Stimulated activated naive CD8-positive, alpha-beta T cell treated with anti-CD3 and anti-CD28 coated beads, Interleukin-15, amount 100 ng/mL, for 72 hours (primary cell): ENCODE measurements around the gene ACCSL.

Experiments used
- ATAC-seq: fragments of 150-1000 bp; cut with Tn5 transposase; 2 replicates; pipeline ENCODE4 v1.10.0; 2021; ENCODE audit warnings: mild to moderate bottlenecking, moderate library complexity
- DNase-seq, 2 donors: peaks; one replicate each; pipeline ENCODE4 v3.0.0; 2021 to 2022
- H3K27ac Mint-ChIP-seq, 2 donors: one replicate each; pipeline ENCODE4 v1.8.0; 2022; ENCODE audit warnings: mild to moderate bottlenecking in 2 of 2, mixed read lengths in 2 of 2, moderate library complexity in 2 of 2
- H3K27me3 Mint-ChIP-seq: one replicate; pipeline ENCODE4 v1.8.0; 2022; ENCODE audit warnings: mixed read lengths
- H3K4me1 Mint-ChIP-seq: one replicate; pipeline ENCODE4 v1.8.0; 2022; ENCODE audit warnings: mild to moderate bottlenecking, mixed read lengths
- H3K4me3 Mint-ChIP-seq, 2 donors: one replicate each; pipeline ENCODE4 v1.8.0; 2022; ENCODE audit warnings: mild to moderate bottlenecking in 2 of 2, mixed read lengths in 2 of 2, moderate library complexity in 1 of 2
- H3K9me3 Mint-ChIP-seq, 2 donors: one replicate each; pipeline ENCODE4 v1.8.0; 2022; ENCODE audit warnings: mixed read lengths in 2 of 2

The ACCSL gene

GRCh38 chr11:44047931-44048431 is at the start of gene ACCSL:
Gene ACCSL, plus strand, starts transcription at chr11:44047981. Its CDS starts 56 bp downstream, at chr11:44048037.
- Mint-ChIP-seq H3K4me1 (no peaks in the 10 kb centered on the region), H3K27me3 (peaks cover 8% of the 10 kb centered on the region), H3K27ac (peak within 1 kb of the TSS in 1 of 2 donors; percentile 37)

GRCh38 chr11:43998308-43998707 is 49.5 kb upstream of the ACCSL start:
- no peak overlapping the region for H3K27ac Mint-ChIP-seq
- ATAC-seq (no peak), DNase-seq (no peak)
- no peak overlapping the region for H3K4me3 Mint-ChIP-seq
- H3K9me3 Mint-ChIP-seq, result no peaks in the 10 kb centered on the region
- H3K27me3 Mint-ChIP-seq, result peaks cover 8% of the 10 kb centered on the region
- no peaks in the 10 kb centered on the region for H3K4me1 Mint-ChIP-seq

More at GRCh38 chr11:44047931-44048431, at the start of gene ACCSL:
- DNase-seq, result no peak
- no peaks in the 10 kb centered on the region for H3K9me3 Mint-ChIP-seq
- ATAC-seq, result no peak
- no peak within 1 kb of the TSS for H3K4me3 Mint-ChIP-seq

GRCh38 chr11:44000731-44001130 is 47.0 kb upstream of the ACCSL start:
- no peak for DNase-seq
- H3K9me3 Mint-ChIP-seq, result no peaks in the 10 kb centered on the region

GRCh38 chr11:44002191-44003093 is 45.3 kb upstream of the ACCSL start:
- H3K4me1 Mint-ChIP-seq, result no peaks in the 10 kb centered on the region
- H3K27ac Mint-ChIP-seq, result no peak overlapping the region
- peaks cover 24% of the 10 kb centered on the region for H3K27me3 Mint-ChIP-seq
- H3K9me3 Mint-ChIP-seq, result no peaks in the 10 kb centered on the region
- no peak overlapping the region for H3K4me3 Mint-ChIP-seq
- DNase-seq (no peak), ATAC-seq (no peak)

More at GRCh38 chr11:44000731-44001130, 47.0 kb upstream of the ACCSL start:
- ATAC-seq, result no peak
- no peak overlapping the region for H3K4me3 Mint-ChIP-seq
- no peaks in the 10 kb centered on the region for H3K4me1 Mint-ChIP-seq
- H3K27ac Mint-ChIP-seq, result no peak overlapping the region
- peaks cover 24% of the 10 kb centered on the region for H3K27me3 Mint-ChIP-seq

GRCh38 chr11:44003736-44004451 is 43.9 kb upstream of the ACCSL start:
- Mint-ChIP-seq H3K4me1 (no peaks in the 10 kb centered on the region), H3K4me3 (no peak overlapping the region), H3K27me3 (peaks cover 24% of the 10 kb centered on the region), H3K27ac (no peak overlapping the region), H3K9me3 (no peaks in the 10 kb centered on the region)
- DNase-seq, result no peak
- no peak for ATAC-seq

- Mint-ChIP-seq H3K4me3 (no peak overlapping the region), H3K4me1 (no peaks in the 10 kb centered on the region), H3K27me3 (peaks cover 24% of the 10 kb centered on the region), H3K9me3 (no peaks in the 10 kb centered on the region), H3K27ac (no peak overlapping the region)
- no peak for ATAC-seq
- no peak for DNase-seq
These were observed 43.2 kb upstream of the ACCSL start for GRCh38 chr11:44004452-44005062.

- no peak overlapping the region for H3K4me3 Mint-ChIP-seq
- ATAC-seq (no peak), DNase-seq (no peak)
- no peak overlapping the region for H3K27ac Mint-ChIP-seq
- peaks cover 26% of the 10 kb centered on the region for H3K27me3 Mint-ChIP-seq
- no peaks in the 10 kb centered on the region for H3K9me3 Mint-ChIP-seq
- H3K4me1 Mint-ChIP-seq, result no peaks in the 10 kb centered on the region
These were observed 42.6 kb upstream of the ACCSL start for GRCh38 chr11:44005063-44005701.

- Mint-ChIP-seq H3K27ac (no peak overlapping the region), H3K9me3 (no peaks in the 10 kb centered on the region), H3K4me3 (no peak overlapping the region), H3K4me1 (no peaks in the 10 kb centered on the region), H3K27me3 (peaks cover 33% of the 10 kb centered on the region)
- no peak for ATAC-seq
- DNase-seq, result no peak
These were observed 41.8 kb upstream of the ACCSL start for GRCh38 chr11:44005956-44006355.

GRCh38 chr11:44006917-44007361 is 40.8 kb upstream of the ACCSL start:
- no peak for DNase-seq
- H3K27ac Mint-ChIP-seq, result no peak overlapping the region
- ATAC-seq, result no peak
- no peaks in the 10 kb centered on the region for H3K9me3 Mint-ChIP-seq
- H3K4me1 Mint-ChIP-seq, result no peaks in the 10 kb centered on the region
- H3K27me3 Mint-ChIP-seq, result peaks cover 30% of the 10 kb centered on the region
- no peak overlapping the region for H3K4me3 Mint-ChIP-seq

- H3K4me1 Mint-ChIP-seq, result no peaks in the 10 kb centered on the region
- ATAC-seq, result no peak
- no peaks in the 10 kb centered on the region for H3K9me3 Mint-ChIP-seq
- no peak for DNase-seq
- H3K4me3 Mint-ChIP-seq, result no peak overlapping the region
- H3K27ac Mint-ChIP-seq, result peak overlapping the region in 1 of 2 donors; percentile 14
- H3K27me3 Mint-ChIP-seq, result peaks cover 30% of the 10 kb centered on the region
These were observed 40.2 kb upstream of the ACCSL start for GRCh38 chr11:44007481-44008087.

- DNase-seq, result no peak
- H3K4me3 Mint-ChIP-seq, result no peak overlapping the region
- H3K27ac Mint-ChIP-seq, result no peak overlapping the region
- ATAC-seq, result no peak
- peaks cover 30% of the 10 kb centered on the region for H3K27me3 Mint-ChIP-seq
- no peaks in the 10 kb centered on the region for H3K9me3 Mint-ChIP-seq
- no peaks in the 10 kb centered on the region for H3K4me1 Mint-ChIP-seq
These were observed 39.7 kb upstream of the ACCSL start for GRCh38 chr11:44008088-44008501.

GRCh38 chr11:44008698-44009097 is 39.1 kb upstream of the ACCSL start:
- Mint-ChIP-seq H3K4me3 (no peak overlapping the region), H3K4me1 (no peaks in the 10 kb centered on the region), H3K27ac (no peak overlapping the region), H3K9me3 (no peaks in the 10 kb centered on the region), H3K27me3 (peaks cover 28% of the 10 kb centered on the region)
- DNase-seq (no peak), ATAC-seq (no peak)

GRCh38 chr11:44010789-44011251 is 37.0 kb upstream of the ACCSL start:
- Mint-ChIP-seq H3K4me3 (no peak overlapping the region), H3K9me3 (no peaks in the 10 kb centered on the region), H3K27me3 (peaks cover 14% of the 10 kb centered on the region), H3K4me1 (no peaks in the 10 kb centered on the region), H3K27ac (no peak overlapping the region)
- ATAC-seq, result no peak
- no peak for DNase-seq

- ATAC-seq, result no peak
- Mint-ChIP-seq H3K27me3 (peaks cover 14% of the 10 kb centered on the region), H3K4me3 (no peak overlapping the region), H3K9me3 (no peaks in the 10 kb centered on the region), H3K27ac (no peak overlapping the region), H3K4me1 (no peaks in the 10 kb centered on the region)
- no peak for DNase-seq
These were observed 36.0 kb upstream of the ACCSL start for GRCh38 chr11:44011797-44012196.
